Embryonic facial prominence (tissue), 1 donor: ENCODE data around the gene ZNF248.
"Not testable (repeated sequence)": the region's sequence is repeated elsewhere in the genome, so short reads cannot be mapped to it uniquely, and the experiment has no call there.

Source experiments
- DNase-seq: peaks from one replicate; pipeline ENCODE4 v3.0.0-alpha.2; 2016; ENCODE audit errors: extremely low spot score

The ZNF248 gene

DNA sequence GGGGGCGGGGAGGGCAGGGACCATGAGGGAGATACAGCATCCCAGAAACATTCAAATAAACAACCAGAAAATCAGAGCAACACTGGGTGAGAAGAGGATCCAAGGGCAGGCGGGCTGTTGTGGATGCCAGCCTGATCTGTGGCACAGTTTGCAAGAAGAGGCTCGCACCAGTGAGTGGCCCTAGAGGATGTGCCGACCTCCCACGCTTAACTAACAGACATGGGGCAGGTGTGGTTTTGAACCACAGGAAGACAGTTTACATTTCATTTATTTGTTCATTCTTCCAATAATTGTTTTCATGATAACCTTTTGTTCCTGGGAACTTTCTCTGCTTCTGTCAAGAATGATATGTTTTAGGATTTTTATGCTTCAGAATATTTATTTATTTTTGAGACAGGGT, 115.6 kb downstream of the ZNF248 start:
- no peak for DNase-seq

GRCh38 chr10:37739181-37739580, 118.2 kb downstream of the ZNF248 start:
- DNase-seq: no peak

DNA sequence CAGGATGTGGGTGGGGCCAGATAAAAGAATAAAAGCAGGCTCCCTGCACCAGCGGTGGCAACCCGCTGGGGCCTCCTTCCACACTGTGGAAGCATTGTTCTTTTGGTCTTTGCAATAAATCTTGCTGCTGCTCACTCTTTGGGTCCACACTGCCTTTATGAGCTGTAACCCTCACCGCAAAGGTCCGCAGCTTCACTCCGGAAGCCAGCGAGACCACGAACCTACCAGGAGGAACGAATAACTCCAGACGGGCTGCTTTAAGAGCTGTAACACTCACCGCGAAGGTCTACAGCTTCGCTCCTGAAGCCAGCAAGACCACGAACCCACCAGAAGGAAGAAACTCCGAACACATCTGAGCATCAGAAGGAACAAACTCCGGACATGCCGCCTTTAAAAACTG, 119.2 kb downstream of the ZNF248 start:
- DNase-seq: not testable (repeated sequence)

DNA sequence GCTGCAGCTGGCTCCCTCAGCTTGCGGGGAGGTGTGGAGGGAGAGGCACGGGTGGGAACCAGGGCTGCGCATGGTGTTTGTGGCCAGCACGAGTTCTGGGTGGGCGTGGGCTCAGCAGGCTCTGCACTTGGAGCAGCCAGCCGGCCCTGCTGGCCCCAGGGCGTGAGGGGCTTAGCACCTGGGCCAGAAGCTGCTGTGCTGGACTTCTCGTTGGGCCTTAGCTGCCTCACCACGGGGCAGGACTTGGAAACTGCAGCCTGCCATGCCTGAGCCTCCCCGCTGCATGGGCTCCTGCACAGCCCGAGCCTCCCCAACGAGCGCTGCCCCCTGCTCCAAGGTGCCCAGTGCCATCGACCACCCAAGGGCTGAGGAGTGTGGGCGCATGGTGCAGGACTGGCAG, 120.1 kb downstream of the ZNF248 start:
- no peak for DNase-seq

DNA sequence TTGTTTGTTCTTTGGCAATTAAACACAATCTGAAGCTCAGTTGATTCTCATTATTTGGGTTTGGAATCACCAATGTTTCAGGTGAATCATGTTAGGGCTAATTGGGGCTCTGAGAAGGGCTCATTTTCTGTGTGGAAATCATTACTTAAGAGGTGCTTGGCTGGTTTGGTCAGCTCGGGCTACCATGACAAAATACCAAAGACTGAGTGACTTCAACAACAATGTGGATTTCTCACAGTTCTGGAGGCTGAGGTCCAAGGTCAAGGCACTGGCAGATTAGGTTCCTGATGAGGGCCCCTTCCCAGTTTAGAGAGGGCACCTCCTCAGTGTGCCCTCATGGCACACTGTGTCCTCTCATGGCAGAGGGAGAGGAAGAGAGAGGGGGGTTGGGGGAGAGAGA, 121.3 kb downstream of the ZNF248 start:
- DNase-seq: no peak

DNA sequence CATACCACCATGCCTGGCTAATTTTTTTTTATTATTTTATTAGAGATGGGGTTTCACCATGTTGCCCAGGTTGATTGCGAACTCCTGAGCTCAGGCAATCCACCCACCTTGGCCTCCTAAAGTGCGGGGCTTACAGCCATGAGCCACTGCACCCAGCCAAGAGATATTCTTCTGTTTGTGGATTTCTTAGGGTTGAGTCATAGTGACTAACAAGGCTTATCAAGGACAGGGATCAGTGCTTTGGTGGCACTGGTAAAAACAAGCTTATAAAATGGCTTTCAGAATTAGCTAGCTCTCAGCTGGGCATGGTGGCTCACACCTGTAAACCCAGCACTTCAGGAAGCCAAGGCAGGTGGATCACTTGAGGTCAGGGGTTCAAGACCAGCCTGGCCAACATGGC, 122.4 kb downstream of the ZNF248 start:
- no peak for DNase-seq
